WTC11 (cell line): ENCODE results near the gene ABCG1. TPM values are rescaled to one million over a fixed set of nuclear protein-coding genes. Genes with fewer than 3 reads are reported as not detected.

ENCODE experiments used
- ATAC-seq: fragments of 200-7000 bp; cut with Tn5 transposase; 2 replicates; pipeline ENCODE4 v1.10.0; 2021; ENCODE audit warnings: mild to moderate bottlenecking, moderate library complexity
- CTCF ChIA-PET: fragments of 300-600 bp; sonication (Branson Sonifier 250); formaldehyde crosslinking; loops from one replicate; lab custom pipeline; 2021; ENCODE audit warnings: antibody characterized with exemption; lab: Charles Lee
- POLR2A ChIA-PET: fragments of 350-600 bp; sonication (Branson Sonifier 250); formaldehyde crosslinking; loops from one replicate; lab custom pipeline; 2021; ENCODE audit warnings: antibody characterized with exemption; lab: Charles Lee
- DNase-seq: peaks from one replicate; pipeline ENCODE4 v3.0.0; 2021; ENCODE audit warnings: low spot score
- H3K27ac Mint-ChIP-seq: 2 replicates; pipeline ENCODE4 v1.8.0; 2021; ENCODE audit warnings: mixed read lengths
- H3K27me3 Mint-ChIP-seq: 2 replicates; pipeline ENCODE4 v1.8.0; 2021; ENCODE audit warnings: low read depth, mild to moderate bottlenecking, moderate library complexity, mixed read lengths
- H3K36me3 Mint-ChIP-seq: 2 replicates; pipeline ENCODE4 v1.8.0; 2021; ENCODE audit warnings: mixed read lengths
- H3K4me1 Mint-ChIP-seq: 2 replicates; pipeline ENCODE4 v1.8.0; 2022; ENCODE audit warnings: mixed read lengths
- H3K4me3 Mint-ChIP-seq: 2 replicates; pipeline ENCODE4 v1.8.0; 2021; ENCODE audit warnings: mild to moderate bottlenecking, moderate library complexity, mixed read lengths
- H3K9me3 Mint-ChIP-seq: 2 replicates; pipeline ENCODE4 v1.8.0; 2021; ENCODE audit warnings: mixed read lengths
- ATF3 ChIP-seq: sonication (generic); formaldehyde crosslinking; conservative IDR thresholded peaks from 2 replicates; pipeline ENCODE4 v1.8.1; 2022; ENCODE audit warnings: mild to moderate bottlenecking, missing genetic modification reagents
- CTCF ChIP-seq: fragments of 200-600 bp; IDR thresholded peaks from 2 replicates; pipeline ENCODE4 v1.8.0; 2022; ENCODE audit warnings: antibody characterized with exemption
- GABPB1 ChIP-seq: sonication (generic); formaldehyde crosslinking; IDR thresholded peaks from 2 replicates; pipeline ENCODE4 v1.8.1; 2023; ENCODE audit warnings: mild to moderate bottlenecking, missing genetic modification reagents
- HMGA2 ChIP-seq: fragments of 250-450 bp; sonication (Bioruptor Pico); IDR thresholded peaks from 2 replicates; pipeline ENCODE4 v1.4.0; 2021; ENCODE audit warnings: mild to moderate bottlenecking, moderate library complexity
- MLX ChIP-seq: sonication (generic); formaldehyde crosslinking; IDR thresholded peaks from 2 replicates; pipeline ENCODE4 v1.8.1; 2023; ENCODE audit warnings: mild to moderate bottlenecking, missing genetic modification reagents, moderate library complexity
- NFYB ChIP-seq: sonication (generic); formaldehyde crosslinking; conservative IDR thresholded peaks from 2 replicates; pipeline ENCODE4 v1.8.0; 2022; ENCODE audit warnings: low read depth, missing genetic modification reagents
- PRDM15 ChIP-seq: sonication (generic); formaldehyde crosslinking; IDR thresholded peaks from 2 replicates; pipeline ENCODE4 v1.8.0; 2022; ENCODE audit warnings: missing genetic modification reagents
- SMAD3 ChIP-seq: sonication (generic); formaldehyde crosslinking; IDR thresholded peaks from 2 replicates; pipeline ENCODE4 v1.8.0; 2022; ENCODE audit warnings: missing genetic modification reagents, mild to moderate bottlenecking, borderline replicate concordance
- SOX15 ChIP-seq: fragments of 250-450 bp; sonication (Bioruptor Pico); IDR thresholded peaks from 2 replicates; pipeline ENCODE4 v1.9.0; 2021; ENCODE audit warnings: mild to moderate bottlenecking
- ZNF396 ChIP-seq: fragments of 250-450 bp; sonication (Bioruptor Pico); IDR thresholded peaks from 2 replicates; pipeline ENCODE4 v1.8.0; 2021; ENCODE audit warnings: mild to moderate bottlenecking, moderate library complexity, borderline replicate concordance
- ZNF423 ChIP-seq: fragments of 250-450 bp; sonication (Bioruptor Pico); IDR thresholded peaks from 2 replicates; pipeline ENCODE4 v2.1.2; 2022; ENCODE audit warnings: mild to moderate bottlenecking, moderate library complexity
- total RNA-seq: library from RNA; stranded (reverse); gene quantifications from 3 replicates; pipeline ENCODE4 v1.2.3, GENCODE V29; 2021

Gene ABCG1
- total RNA-seq, 1 experiment from 2014 or later = 4.0 TPM

- ATAC-seq (no peak), DNase-seq (no peak)
- Mint-ChIP-seq H3K27ac (no peak overlapping the region; the same call in 1 of the 2 replicates), H3K27me3 (no peaks in the 10 kb centered on the region), H3K4me1 (peaks cover 39% of the 10 kb centered on the region)
- TF ChIP-seq ATF3 (CRISPR knock-in tag) (no peak), MLX (CRISPR knock-in tag) (no peak)
- TF ChIP-seq, all 79 proteins: peak for 0
- CTCF ChIA-PET = interaction anchor here (0.5 to 4.4 kb wide), 28 partner anchors 12 to 254 kb away, joined by 3 to 165 read pairs (median 4); partner anchors contain the start of genes TFF2 and TFF3
- Mint-ChIP-seq H3K9me3 (peaks cover 11% of the 10 kb centered on the region), H3K4me3 (no peak overlapping the region), H3K36me3 (no peaks in the 10 kb centered on the region)
- POLR2A ChIA-PET = no interaction called here
These were observed 120.1 kb downstream of the ABCG1 start for GRCh38 chr21:42338729-42339715.

- ChIA-PET CTCF (interaction anchor here (1.0 kb wide), 1 partner anchor 30 kb away, joined by 4 read pairs; no protein-coding TSS in a partner anchor), POLR2A (no interaction called here)
- H3K4me1 Mint-ChIP-seq = peaks cover 34% of the 10 kb centered on the region
- ATAC-seq (no peak), DNase-seq (no peak)
- H3K27me3 Mint-ChIP-seq = no peaks in the 10 kb centered on the region
- TF ChIP-seq ZNF396 (CRISPR knock-in tag) (no peak), SMAD3 (CRISPR knock-in tag) (no peak), HMGA2 (CRISPR knock-in tag) (no peak), SOX15 (CRISPR knock-in tag) (no peak), ZNF423 (CRISPR knock-in tag) (no peak), CTCF (no peak), NFYB (no peak), PRDM15 (CRISPR knock-in tag) (no peak), GABPB1 (CRISPR knock-in tag) (no peak)
- H3K36me3 Mint-ChIP-seq = no peaks in the 10 kb centered on the region
- H3K27ac Mint-ChIP-seq = no peak overlapping the region
- no peak overlapping the region for H3K4me3 Mint-ChIP-seq
- peaks cover 8% of the 10 kb centered on the region for H3K9me3 Mint-ChIP-seq
These were observed 121.5 kb downstream of the ABCG1 start for GRCh38 chr21:42340187-42341050.
